Measurements from ENCODE around the gene C4BPA.

The C4BPA gene

GRCh38 chr1:207102659-207103058 is 1.4 kb upstream of the C4BPA start:
- Histone ChIP-seq H3K9ac (ENCODE audit: low read depth in 1 of 2, low read length in 2 of 2) (no peak overlapping the region), H3K36me3 (ENCODE audit: control insufficient read depth in 1 of 2, insufficient read depth in 2 of 2, low read length in 2 of 2) (no peaks in the 10 kb centered on the region), H3K9me3 (ENCODE audit: control insufficient read depth in 1 of 2, low read length in 2 of 2) (no peaks in the 10 kb centered on the region), H3K27ac (ENCODE audit: low read depth, low read length) (no peak overlapping the region), H3K4me1 (ENCODE audit: control insufficient read depth in 1 of 2, insufficient read depth in 2 of 2, low read length in 2 of 2) (no peaks in the 10 kb centered on the region), H3K27me3 (ENCODE audit: control insufficient read depth in 1 of 2, insufficient read depth in 2 of 2, low read length in 2 of 2) (no peaks in the 10 kb centered on the region), H3K4me3 (ENCODE audit: low read depth in 1 of 2, low read length in 2 of 2) (no peak overlapping the region)

- Histone ChIP-seq H3K9ac (ENCODE audit: low read depth in 1 of 2, low read length in 2 of 2) (no peak overlapping the region), H3K4me1 (ENCODE audit: control insufficient read depth in 1 of 2, insufficient read depth in 2 of 2, low read length in 2 of 2) (no peaks in the 10 kb centered on the region), H3K9me3 (ENCODE audit: control insufficient read depth in 1 of 2, low read length in 2 of 2) (no peaks in the 10 kb centered on the region), H3K27me3 (ENCODE audit: control insufficient read depth in 1 of 2, insufficient read depth in 2 of 2, low read length in 2 of 2) (no peaks in the 10 kb centered on the region), H3K27ac (ENCODE audit: low read depth, low read length) (no peak overlapping the region), H3K36me3 (ENCODE audit: control insufficient read depth in 1 of 2, insufficient read depth in 2 of 2, low read length in 2 of 2) (no peaks in the 10 kb centered on the region), H3K4me3 (ENCODE audit: low read depth in 1 of 2, low read length in 2 of 2) (no peak overlapping the region)
Observed at GRCh38 chr1:207109004-207109403, 5.0 kb downstream of the C4BPA start.

- Histone ChIP-seq H3K27me3 (ENCODE audit: control insufficient read depth in 1 of 2, insufficient read depth in 2 of 2, low read length in 2 of 2) (no peaks in the 10 kb centered on the region), H3K27ac (ENCODE audit: low read depth, low read length) (no peak overlapping the region), H3K36me3 (ENCODE audit: control insufficient read depth in 1 of 2, insufficient read depth in 2 of 2, low read length in 2 of 2) (no peaks in the 10 kb centered on the region), H3K9ac (ENCODE audit: low read depth in 1 of 2, low read length in 2 of 2) (no peak overlapping the region), H3K4me1 (ENCODE audit: control insufficient read depth in 1 of 2, insufficient read depth in 2 of 2, low read length in 2 of 2) (no peaks in the 10 kb centered on the region), H3K4me3 (ENCODE audit: low read depth in 1 of 2, low read length in 2 of 2) (no peak overlapping the region), H3K9me3 (ENCODE audit: control insufficient read depth in 1 of 2, low read length in 2 of 2) (no peaks in the 10 kb centered on the region)
Observed at GRCh38 chr1:207112616-207113296, 8.7 kb downstream of the C4BPA start.

DNA sequence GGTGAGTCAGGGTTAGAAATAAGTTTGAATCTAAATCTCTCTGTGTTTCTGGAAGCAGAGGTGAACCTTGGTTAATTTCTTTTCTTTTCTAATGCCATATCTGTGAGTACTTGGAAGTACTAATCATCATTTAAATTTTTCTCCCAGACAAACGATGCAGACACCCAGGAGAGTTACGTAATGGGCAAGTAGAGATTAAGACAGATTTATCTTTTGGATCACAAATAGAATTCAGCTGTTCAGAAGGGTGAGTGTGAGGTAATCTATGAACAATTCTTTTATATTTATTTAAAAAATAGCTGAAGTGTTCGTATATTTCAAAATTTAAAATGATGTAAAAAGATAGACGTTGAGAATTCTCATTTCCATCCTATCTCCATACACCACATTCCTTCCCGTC is 11.2 kb downstream of the C4BPA start:
- H3K27me3 ChIP-seq (ENCODE audit: control insufficient read depth in 1 of 2, insufficient read depth in 2 of 2, low read length in 2 of 2): no peaks in the 10 kb centered on the region
- H3K9ac ChIP-seq (ENCODE audit: low read depth in 1 of 2, low read length in 2 of 2): no peak overlapping the region
- no peaks in the 10 kb centered on the region for H3K36me3 ChIP-seq (ENCODE audit: control insufficient read depth in 1 of 2, insufficient read depth in 2 of 2, low read length in 2 of 2)
- no peaks in the 10 kb centered on the region for H3K4me1 ChIP-seq (ENCODE audit: control insufficient read depth in 1 of 2, insufficient read depth in 2 of 2, low read length in 2 of 2)
- H3K27ac ChIP-seq (ENCODE audit: low read depth, low read length): no peak overlapping the region
- H3K9me3 ChIP-seq (ENCODE audit: control insufficient read depth in 1 of 2, low read length in 2 of 2): no peaks in the 10 kb centered on the region
- no peak overlapping the region for H3K4me3 ChIP-seq (ENCODE audit: low read depth in 1 of 2, low read length in 2 of 2)

DNA sequence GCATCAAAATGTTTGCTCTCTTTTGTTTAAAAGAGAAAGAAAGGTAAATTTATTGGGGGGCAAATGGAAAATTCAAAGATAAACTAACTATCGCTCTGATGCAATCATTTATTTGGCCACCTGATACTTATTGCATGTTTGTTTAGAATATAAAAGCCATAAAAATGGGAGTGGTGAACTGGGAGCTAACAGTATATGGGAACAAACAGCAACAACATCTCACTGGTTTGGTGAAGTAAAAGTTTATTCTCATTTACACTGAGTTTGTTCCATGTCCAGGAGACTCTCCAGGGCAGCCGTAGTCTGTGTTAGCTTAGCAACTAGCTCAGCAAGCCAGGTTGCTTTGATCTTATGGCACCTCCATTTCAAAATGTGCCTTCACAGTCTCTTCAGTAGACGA is 20.4 kb downstream of the C4BPA start:
- Histone ChIP-seq H3K4me1 (ENCODE audit: control insufficient read depth in 1 of 2, insufficient read depth in 2 of 2, low read length in 2 of 2) (no peaks in the 10 kb centered on the region), H3K27ac (ENCODE audit: low read depth, low read length) (no peak overlapping the region), H3K9me3 (ENCODE audit: control insufficient read depth in 1 of 2, low read length in 2 of 2) (peaks cover 9 to 14% of the 10 kb centered on the region in 2 donors), H3K36me3 (ENCODE audit: control insufficient read depth in 1 of 2, insufficient read depth in 2 of 2, low read length in 2 of 2) (no peaks in the 10 kb centered on the region), H3K9ac (ENCODE audit: low read depth in 1 of 2, low read length in 2 of 2) (no peak overlapping the region), H3K27me3 (ENCODE audit: control insufficient read depth in 1 of 2, insufficient read depth in 2 of 2, low read length in 2 of 2) (no peaks in the 10 kb centered on the region), H3K4me3 (ENCODE audit: low read depth in 1 of 2, low read length in 2 of 2) (no peak overlapping the region)

DNA sequence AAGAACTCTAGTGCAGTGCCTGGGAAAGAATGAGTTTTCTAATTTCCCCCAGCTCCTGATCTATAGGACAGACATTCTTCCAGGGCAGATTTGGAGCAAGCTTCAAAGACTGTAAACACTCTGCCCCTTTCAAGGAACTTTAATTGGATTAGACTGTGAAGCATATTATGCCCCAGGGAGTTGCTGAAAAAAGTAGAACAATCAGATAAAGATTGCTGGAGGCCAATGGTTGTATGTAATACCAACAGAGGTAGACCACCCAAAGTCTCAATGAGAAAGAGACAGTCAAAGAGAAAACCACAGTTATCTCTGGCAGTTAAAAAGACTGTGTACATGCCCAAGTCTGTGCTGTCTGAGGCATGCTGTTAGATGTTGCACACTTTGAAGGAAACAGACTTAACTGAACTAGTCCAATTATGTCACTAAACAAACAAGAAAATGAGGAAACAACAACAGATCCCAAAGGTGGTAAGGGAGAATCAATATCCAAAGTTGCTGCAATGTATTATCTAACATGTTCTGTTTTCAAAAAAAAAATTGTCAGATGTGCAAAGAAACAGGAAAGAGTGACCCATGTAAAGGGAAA is 24.4 kb downstream of the C4BPA start:
- Histone ChIP-seq H3K4me3 (ENCODE audit: low read depth in 1 of 2, low read length in 2 of 2) (no peak overlapping the region), H3K36me3 (ENCODE audit: control insufficient read depth in 1 of 2, insufficient read depth in 2 of 2, low read length in 2 of 2) (no peaks in the 10 kb centered on the region), H3K27me3 (ENCODE audit: control insufficient read depth in 1 of 2, insufficient read depth in 2 of 2, low read length in 2 of 2) (no peaks in the 10 kb centered on the region), H3K27ac (ENCODE audit: low read depth, low read length) (no peak overlapping the region), H3K4me1 (ENCODE audit: control insufficient read depth in 1 of 2, insufficient read depth in 2 of 2, low read length in 2 of 2) (no peaks in the 10 kb centered on the region), H3K9ac (ENCODE audit: low read depth in 1 of 2, low read length in 2 of 2) (no peak overlapping the region), H3K9me3 (ENCODE audit: control insufficient read depth in 1 of 2, low read length in 2 of 2) (peaks cover 16 to 21% of the 10 kb centered on the region in 2 donors)

DNA sequence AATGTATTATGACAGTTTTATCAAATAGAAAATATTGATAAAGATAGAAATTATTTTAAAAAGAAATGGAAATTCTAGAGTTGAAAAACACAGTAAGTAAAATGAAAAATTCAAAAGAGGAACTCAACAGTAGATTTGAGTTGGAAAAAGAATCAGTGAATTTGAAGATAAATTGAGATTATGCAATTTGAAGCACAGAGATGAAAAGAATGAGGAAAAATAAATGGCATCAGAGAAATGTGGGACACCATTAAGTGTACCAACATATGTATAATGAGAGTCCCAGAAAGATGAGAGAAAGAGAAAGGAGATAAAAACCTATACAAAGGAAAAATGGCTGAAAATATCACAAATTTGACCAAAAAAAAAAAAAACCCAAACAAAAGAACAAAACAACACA is 25.0 kb downstream of the C4BPA start:
- no peaks in the 10 kb centered on the region for H3K27me3 ChIP-seq (ENCODE audit: control insufficient read depth in 1 of 2, insufficient read depth in 2 of 2, low read length in 2 of 2)
- peaks cover 16 to 21% of the 10 kb centered on the region in 2 donors for H3K9me3 ChIP-seq (ENCODE audit: control insufficient read depth in 1 of 2, low read length in 2 of 2)
- no peaks in the 10 kb centered on the region for H3K36me3 ChIP-seq (ENCODE audit: control insufficient read depth in 1 of 2, insufficient read depth in 2 of 2, low read length in 2 of 2)
- H3K4me3 ChIP-seq (ENCODE audit: low read depth in 1 of 2, low read length in 2 of 2): no peak overlapping the region
- no peak overlapping the region for H3K9ac ChIP-seq (ENCODE audit: low read depth in 1 of 2, low read length in 2 of 2)
- no peak overlapping the region for H3K27ac ChIP-seq (ENCODE audit: low read depth, low read length)
- H3K4me1 ChIP-seq (ENCODE audit: control insufficient read depth in 1 of 2, insufficient read depth in 2 of 2, low read length in 2 of 2): no peaks in the 10 kb centered on the region

DNA sequence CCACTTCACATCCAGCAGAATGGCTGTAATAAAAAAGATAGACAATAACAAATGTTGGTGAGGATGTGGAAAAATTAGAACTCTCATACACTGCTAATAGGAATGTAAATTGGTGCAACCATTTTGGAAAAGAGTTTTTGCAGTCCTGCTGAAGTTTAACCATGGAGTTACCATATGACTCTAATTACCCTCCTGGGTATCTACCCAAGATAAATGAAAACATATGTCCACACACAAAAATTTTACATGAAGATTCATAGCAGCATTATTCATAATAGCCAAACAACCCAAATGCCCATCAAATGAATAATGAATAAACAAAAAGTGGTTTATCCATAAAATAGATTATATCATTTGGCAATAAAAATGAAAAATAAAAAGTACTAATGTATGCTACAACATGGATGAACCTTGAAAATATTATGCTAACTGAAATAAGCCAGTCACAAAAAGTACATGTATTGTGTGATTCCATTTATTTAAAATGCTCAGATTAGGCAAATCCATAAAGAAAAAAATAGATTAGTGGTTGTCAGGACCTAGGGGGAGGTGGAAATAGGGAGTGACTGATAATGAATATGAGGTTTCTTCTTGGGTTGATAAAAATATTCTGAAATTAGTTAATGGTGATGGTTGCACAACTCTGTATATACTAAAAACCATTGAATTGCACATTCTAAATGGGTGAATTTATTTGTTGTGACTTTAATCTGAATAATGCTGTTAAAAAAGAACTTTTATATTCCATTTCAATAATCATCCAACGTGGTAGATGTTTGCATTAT is 26.4 kb downstream of the C4BPA start:
- Histone ChIP-seq H3K4me3 (ENCODE audit: low read depth in 1 of 2, low read length in 2 of 2) (no peak overlapping the region), H3K4me1 (ENCODE audit: control insufficient read depth in 1 of 2, insufficient read depth in 2 of 2, low read length in 2 of 2) (no peaks in the 10 kb centered on the region), H3K9me3 (ENCODE audit: control insufficient read depth in 1 of 2, low read length in 2 of 2) (peaks cover 16 to 21% of the 10 kb centered on the region in 2 donors), H3K27me3 (ENCODE audit: control insufficient read depth in 1 of 2, insufficient read depth in 2 of 2, low read length in 2 of 2) (no peaks in the 10 kb centered on the region), H3K36me3 (ENCODE audit: control insufficient read depth in 1 of 2, insufficient read depth in 2 of 2, low read length in 2 of 2) (no peaks in the 10 kb centered on the region), H3K27ac (ENCODE audit: low read depth, low read length) (no peak overlapping the region), H3K9ac (ENCODE audit: low read depth in 1 of 2, low read length in 2 of 2) (no peak overlapping the region)

- no peaks in the 10 kb centered on the region for H3K36me3 ChIP-seq (ENCODE audit: control insufficient read depth in 1 of 2, insufficient read depth in 2 of 2, low read length in 2 of 2)
- H3K4me1 ChIP-seq (ENCODE audit: control insufficient read depth in 1 of 2, insufficient read depth in 2 of 2, low read length in 2 of 2): no peaks in the 10 kb centered on the region
- peaks cover 16 to 21% of the 10 kb centered on the region in 2 donors for H3K9me3 ChIP-seq (ENCODE audit: control insufficient read depth in 1 of 2, low read length in 2 of 2)
- H3K9ac ChIP-seq (ENCODE audit: low read depth in 1 of 2, low read length in 2 of 2): no peak overlapping the region
- H3K27me3 ChIP-seq (ENCODE audit: control insufficient read depth in 1 of 2, insufficient read depth in 2 of 2, low read length in 2 of 2): no peaks in the 10 kb centered on the region
- no peak overlapping the region for H3K4me3 ChIP-seq (ENCODE audit: low read depth in 1 of 2, low read length in 2 of 2)
- no peak overlapping the region for H3K27ac ChIP-seq (ENCODE audit: low read depth, low read length)
Observed at GRCh38 chr1:207131163-207131562, 27.1 kb downstream of the C4BPA start.

DNA sequence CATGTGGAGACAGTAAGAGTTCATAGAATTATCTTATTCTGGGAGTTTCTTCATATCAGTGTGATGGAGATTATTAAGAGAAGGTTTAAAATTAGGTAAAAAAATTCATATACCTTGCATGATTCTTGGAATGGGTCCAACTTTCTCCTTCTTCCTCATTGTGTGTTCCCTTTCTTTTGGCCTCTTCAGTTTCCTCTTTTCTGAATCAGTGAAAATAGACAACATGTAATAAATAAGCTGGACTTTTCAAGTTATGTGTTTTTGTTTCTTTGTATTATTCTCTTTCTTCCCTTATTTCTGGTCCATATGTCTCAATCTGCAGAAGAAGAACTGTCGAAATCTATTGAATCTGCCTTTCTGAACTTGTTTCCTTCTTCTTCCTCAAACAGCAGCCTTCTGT is 30.5 kb downstream of the C4BPA start:
- no peaks in the 10 kb centered on the region for H3K27me3 ChIP-seq (ENCODE audit: control insufficient read depth in 1 of 2, insufficient read depth in 2 of 2, low read length in 2 of 2)
- no peak overlapping the region for H3K9ac ChIP-seq (ENCODE audit: low read depth in 1 of 2, low read length in 2 of 2)
- no peaks in the 10 kb centered on the region for H3K4me1 ChIP-seq (ENCODE audit: control insufficient read depth in 1 of 2, insufficient read depth in 2 of 2, low read length in 2 of 2)
- no peak overlapping the region for H3K27ac ChIP-seq (ENCODE audit: low read depth, low read length)
- H3K9me3 ChIP-seq (ENCODE audit: control insufficient read depth in 1 of 2, low read length in 2 of 2): peaks cover 5 to 6% of the 10 kb centered on the region in 2 donors
- H3K36me3 ChIP-seq (ENCODE audit: control insufficient read depth in 1 of 2, insufficient read depth in 2 of 2, low read length in 2 of 2): no peaks in the 10 kb centered on the region
- no peak overlapping the region for H3K4me3 ChIP-seq (ENCODE audit: low read depth in 1 of 2, low read length in 2 of 2)

Measured in duodenal mucosa (tissue), 2 donors.